GM19238 (cell line): ENCODE data around the gene FKBP7.
"Not testable (repeated sequence)": the region's sequence is repeated elsewhere in the genome, so short reads cannot be mapped to it uniquely, and the experiment has no call there.

Experiments used
- DNase-seq: peaks from one replicate; pipeline ENCODE4 v3.0.0; 2011; ENCODE audit warnings: low spot score; ENCODE audit not compliant: insufficient read length

Gene FKBP7

GRCh38 chr2:178450524-178450773 lies 28.0 kb downstream of the FKBP7 start:
- peak; percentile 60 for DNase-seq

GRCh38 chr2:178449700-178450523 lies 28.5 kb downstream of the FKBP7 start:
- DNase-seq = no peak

- DNase-seq = no peak
Measured at GRCh38 chr2:178448968-178449661, 29.3 kb downstream of the FKBP7 start.

- DNase-seq = no peak
Measured at GRCh38 chr2:178441426-178441825, 37.0 kb downstream of the FKBP7 start.

- DNase-seq = no peak
Measured at GRCh38 chr2:178436662-178437061, 41.7 kb downstream of the FKBP7 start.

GRCh38 chr2:178429336-178429735 lies 49.1 kb downstream of the FKBP7 start:
- DNase-seq = no peak

GRCh38 chr2:178428396-178428806 lies 50.0 kb downstream of the FKBP7 start:
- no peak for DNase-seq

- no peak for DNase-seq
Measured at GRCh38 chr2:178427458-178427857, 50.9 kb downstream of the FKBP7 start.

- DNase-seq = no peak
Measured at GRCh38 chr2:178426388-178426787, 52.0 kb downstream of the FKBP7 start.

GRCh38 chr2:178425255-178425827 lies 53.1 kb downstream of the FKBP7 start:
- no peak for DNase-seq

GRCh38 chr2:178423746-178424145 lies 54.7 kb downstream of the FKBP7 start:
- DNase-seq = not testable (repeated sequence)

GRCh38 chr2:178422097-178422496 lies 56.3 kb downstream of the FKBP7 start:
- no peak for DNase-seq

- DNase-seq = no peak
Measured at GRCh38 chr2:178420463-178420999, 57.9 kb downstream of the FKBP7 start.

GRCh38 chr2:178419123-178419522 lies 59.3 kb downstream of the FKBP7 start:
- DNase-seq = no peak

- no peak for DNase-seq
Measured at GRCh38 chr2:178418426-178418825, 60.0 kb downstream of the FKBP7 start.

GRCh38 chr2:178417916-178418315 lies 60.5 kb downstream of the FKBP7 start:
- no peak for DNase-seq

GRCh38 chr2:178415979-178416378 lies 62.4 kb downstream of the FKBP7 start:
- no peak for DNase-seq

- peak; percentile 42 for DNase-seq
Measured at GRCh38 chr2:178414266-178415247, 63.8 kb downstream of the FKBP7 start.
